ENCODE measurements around the gene PRSS48.

- TF ChIP-seq CTCF (IDR thresholded peaks at IDR 0.05 in 2 of 3, conservative IDR thresholded peaks at IDR 0.05 in 1 of 3; ENCODE audit: control insufficient read depth in 2 of 3, extremely low read depth in 1 of 3, insufficient read depth in 1 of 3, low read depth in 3 of 3, low read length in 3 of 3), result no peak
- TF ChIP-seq TCF12 (IDR thresholded peaks at IDR 0.05; ENCODE audit: low read depth, low read length), result no peak
- no peak for TF ChIP-seq ASH2L (IDR thresholded peaks at IDR 0.05; ENCODE audit: borderline replicate concordance, low read depth)
- TF ChIP-seq GATAD2B (conservative IDR thresholded peaks at IDR 0.05; ENCODE audit: low read depth), result no peak
- TF ChIP-seq MTA2 (IDR thresholded peaks at IDR 0.05; ENCODE audit: low read depth), result no peak
- TF ChIP-seq CREB1 (IDR thresholded peaks at IDR 0.05; ENCODE audit: low read depth), result no peak
- TF ChIP-seq E4F1 (IDR thresholded peaks at IDR 0.05; ENCODE audit: borderline replicate concordance, partially characterized antibody), result no peak
These were observed 63.9 kb downstream of the PRSS48 start for GRCh38 chr4:151340751-151341385.

Measured in GM12878 (cell line).